OCI-LY7 (cell line): Measurements from ENCODE around the gene PDE8B.

Experiments
- CTCF ChIP-seq: fragments of 200-600 bp; sonication (generic); conservative IDR thresholded peaks from 2 replicates; pipeline ENCODE4 v1.5.1; 2014; ENCODE audit warnings: mild to moderate bottlenecking, antibody characterized with exemption, low read length, moderate library complexity, mixed read lengths
- EZH2phosphoT487 ChIP-seq: fragments of 200-600 bp; sonication (generic); IDR thresholded peaks from 2 replicates; pipeline ENCODE4 v1.6.1; 2018; ENCODE audit warnings: low read depth, borderline replicate concordance, mild to moderate bottlenecking, mixed run types, antibody characterized with exemption, low read length, moderate library complexity, mixed read lengths

GRCh38 chr5:77186652-77187370, 23.7 kb upstream of the PDE8B start:
- TF ChIP-seq CTCF (no peak), EZH2phosphoT487 (no peak)
